ENCODE measurements around the gene ZNF765. TPM values are rescaled to one million over a fixed set of nuclear protein-coding genes. Genes with fewer than 3 reads are reported as not detected.

ZNF765 gene
- total RNA-seq: 12.3 and 13.1 TPM in 2 replicates

DNA sequence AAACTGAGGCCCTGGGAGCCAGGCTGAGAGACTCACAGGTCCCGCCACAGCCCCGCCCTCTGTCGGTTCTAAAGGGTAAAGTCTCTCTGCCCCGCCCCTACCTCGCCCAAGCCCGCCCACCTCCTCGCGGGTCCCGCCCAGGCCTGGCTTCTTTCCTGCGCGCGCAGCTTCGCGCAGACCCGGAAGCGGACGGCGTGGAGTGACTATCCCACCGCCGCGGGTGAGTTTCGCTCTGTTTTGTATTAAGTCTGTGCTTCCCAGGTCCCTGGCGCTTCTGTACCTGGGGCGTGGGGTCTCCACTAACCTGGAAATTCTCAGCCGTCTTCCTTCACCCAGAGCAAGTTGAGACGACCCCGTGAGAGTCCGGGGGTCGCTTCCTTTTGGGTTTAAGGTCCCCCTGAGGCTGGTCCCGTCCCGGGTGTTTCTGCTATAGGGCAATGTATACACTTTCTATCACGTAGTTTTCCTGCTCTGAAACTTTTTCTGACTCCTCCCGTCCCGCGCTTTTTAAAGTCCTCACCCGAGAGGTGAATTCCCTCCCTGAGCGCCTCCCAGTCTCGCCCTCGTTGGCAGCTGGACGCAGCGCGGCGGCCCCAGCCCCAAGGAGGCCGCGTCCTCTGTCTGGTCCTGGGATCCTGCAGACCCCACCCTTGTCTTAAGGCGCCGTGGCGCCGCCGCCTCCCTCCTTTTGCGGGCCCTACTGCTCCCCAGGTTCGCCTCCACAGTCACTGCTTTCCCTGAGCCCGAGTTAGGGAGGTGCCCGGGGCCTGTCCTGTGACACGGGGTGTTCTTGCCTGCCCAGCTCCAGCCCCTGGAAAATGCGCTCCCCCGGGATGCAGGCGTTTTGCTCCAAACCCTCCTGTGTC, at the start of gene ZNF765:
TSS of gene ZNF765 (plus strand) at position 176 of the 866 bp plus-strand sequence. CDS start 2,867 bp downstream, outside the sequence.

DNA sequence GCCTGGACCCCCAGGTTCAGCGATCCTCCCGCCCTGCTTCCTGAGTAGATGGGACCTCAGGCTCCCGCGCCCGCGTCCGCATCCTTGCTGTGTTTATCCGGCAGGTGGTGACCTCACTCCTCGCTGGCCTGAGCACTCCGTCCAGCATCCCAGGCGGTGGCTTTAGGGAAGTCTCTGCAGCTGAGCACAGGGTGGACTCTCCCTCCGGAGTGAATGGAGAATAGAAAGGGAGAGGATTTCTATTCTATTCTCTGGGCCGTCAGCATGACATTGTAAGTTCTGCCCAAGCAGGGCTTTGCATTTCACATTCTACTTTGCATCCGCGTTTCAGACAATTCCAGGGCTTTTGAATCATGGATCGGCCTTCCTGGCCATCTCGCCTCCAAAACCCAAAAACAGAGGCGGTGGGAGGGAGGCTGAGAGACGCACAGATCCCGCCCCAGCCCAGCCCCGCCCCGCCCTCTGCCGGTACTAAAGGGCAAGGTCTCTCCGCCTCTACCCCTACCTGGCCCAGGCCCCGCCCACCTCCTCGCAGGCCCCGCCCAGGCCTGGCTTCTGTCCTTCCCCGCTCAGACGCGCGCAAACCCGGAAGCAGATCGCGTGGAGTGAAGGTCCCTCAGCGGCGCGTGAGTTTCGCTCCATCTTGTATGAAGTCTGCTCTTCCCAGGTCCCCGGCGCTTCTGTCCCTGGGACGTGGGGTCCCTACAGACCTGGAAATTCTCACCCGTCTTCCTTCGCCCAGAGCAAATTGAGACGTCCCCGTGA, 29.6 kb upstream of the ZNF765 start, which contains the start of gene ZNF525:
TSS of gene ZNF525 (plus strand) at position 572 of the 765 bp plus-strand sequence. CDS start 6,577 bp downstream, outside the sequence.

DNA sequence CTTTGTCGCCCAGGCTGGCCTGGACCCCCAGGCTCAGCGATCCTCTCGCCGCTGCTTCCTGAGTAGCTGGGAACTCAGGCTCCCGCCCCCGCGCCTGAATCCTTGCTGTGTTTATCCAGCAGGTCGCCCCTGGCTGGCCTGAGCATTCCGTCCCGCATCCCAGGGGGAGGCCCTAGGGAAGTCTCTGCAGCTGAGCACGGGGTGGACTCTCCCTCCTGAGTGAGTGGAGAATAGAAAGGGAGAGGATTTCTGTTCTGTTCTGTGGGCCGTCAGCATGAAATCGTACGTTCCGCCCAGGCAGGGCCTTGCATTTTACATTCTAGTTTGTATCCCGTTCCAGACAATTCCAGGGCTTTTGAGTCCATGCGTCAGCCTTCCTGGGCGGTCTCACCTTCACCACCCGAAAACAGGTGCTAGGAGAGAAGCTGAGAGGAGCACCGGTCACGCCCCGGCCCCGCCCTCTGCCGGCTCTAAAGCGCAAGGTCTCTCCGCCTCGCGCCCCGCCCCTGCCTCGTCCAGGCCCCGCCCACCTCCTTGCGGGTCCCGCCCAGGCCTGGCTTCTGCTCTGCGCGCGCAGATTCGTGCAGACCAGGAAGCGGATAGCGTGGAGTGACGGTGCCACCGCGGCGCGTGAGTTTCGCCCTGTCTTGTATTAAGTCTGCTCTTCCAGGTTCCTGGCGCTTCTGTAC, 36.6 kb downstream of the ZNF765 start, which contains the start of gene ZNF761:
TSS of gene ZNF761 (plus strand) at position 586 of the 689 bp plus-strand sequence. CDS start 15,285 bp downstream, outside the sequence.

DNA sequence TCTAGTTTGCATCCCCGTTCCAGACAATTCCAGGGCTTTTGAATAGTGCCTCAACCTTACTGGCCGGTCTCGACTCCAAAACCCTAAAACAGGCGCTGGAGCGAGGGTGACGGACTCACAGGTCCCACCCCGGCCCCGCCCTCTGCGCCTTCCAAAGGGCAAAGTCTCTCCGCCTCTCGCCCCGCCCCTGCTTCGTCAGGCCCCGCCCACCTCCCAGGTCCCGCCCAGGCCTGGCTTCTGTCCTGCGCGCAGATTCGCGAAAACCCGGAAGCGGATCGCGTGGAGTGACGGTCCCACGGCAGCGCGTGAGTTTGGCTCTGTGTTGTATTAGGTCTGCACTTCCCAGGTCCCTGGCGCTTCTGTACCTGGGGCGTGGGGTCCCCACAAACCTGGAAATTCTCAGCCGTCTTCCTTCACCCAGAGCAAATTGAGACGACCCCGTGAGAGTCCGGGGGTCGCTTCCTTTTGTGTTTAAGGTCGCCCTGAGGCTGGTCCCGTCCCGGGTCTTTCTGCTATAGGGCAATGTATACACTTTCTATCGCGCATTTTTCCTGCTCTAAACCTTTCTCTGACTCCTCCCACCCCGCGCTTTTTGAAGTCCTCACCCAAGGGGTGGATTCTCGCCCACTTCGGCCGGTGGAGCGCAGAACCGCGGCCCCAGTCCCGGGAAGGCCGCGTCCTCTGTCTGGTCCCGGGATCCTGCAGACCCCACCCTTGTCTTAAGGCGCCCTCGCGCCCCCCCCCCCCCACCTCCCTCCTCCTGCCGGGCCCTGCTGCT, 72.7 kb downstream of the ZNF765 start, which contains the start of gene ZNF813:
TSS of gene ZNF813 (plus strand) at position 249 of the 778 bp plus-strand sequence. CDS start 16,090 bp downstream, outside the sequence.

Other genes with a start within 250 kb of the ZNF765 start
- gene ZNF347, start 236.1 kb upstream of the ZNF765 start, total RNA-seq: 3.5 and 3.6 TPM in 2 replicates
- 1.7 and 1.9 TPM in 2 replicates for gene ZNF665, start 201.8 kb upstream of the ZNF765 start, total RNA-seq
- 17.5 and 18.2 TPM in 2 replicates for gene ZNF677, start 140.3 kb upstream of the ZNF765 start, total RNA-seq
- gene VN1R2, start 136.9 kb upstream of the ZNF765 start, total RNA-seq: not detected in 2 replicates
- not detected in 2 replicates for gene VN1R4, start 127.4 kb upstream of the ZNF765 start, total RNA-seq
- 9.4 and 12.2 TPM in 2 replicates for gene ZNF845, start 61.4 kb upstream of the ZNF765 start, total RNA-seq
- gene ZNF525, start 29.4 kb upstream of the ZNF765 start, total RNA-seq: 3.2 and 5.8 TPM in 2 replicates
- gene ZNF761, start 36.8 kb downstream of the ZNF765 start, total RNA-seq: 10.4 and 12.8 TPM in 2 replicates
- 2.4 and 3.2 TPM in 2 replicates for gene ZNF813, start 72.6 kb downstream of the ZNF765 start, total RNA-seq
- gene ZNF331, start 143.0 kb downstream of the ZNF765 start, total RNA-seq: 4.9 and 5.5 TPM in 2 replicates
- not detected in 2 replicates for gene DPRX, start 236.8 kb downstream of the ZNF765 start, total RNA-seq